ENCODE measurements around the gene KRT83. TPM values are rescaled to one million over a fixed set of nuclear protein-coding genes. Genes with fewer than 3 reads are reported as not detected.
"Not testable (repeated sequence)": the region's sequence is repeated elsewhere in the genome, so short reads cannot be mapped to it uniquely, and the experiment has no call there.

KRT83 gene
- total RNA-seq, 1 donor: not detected

DNA sequence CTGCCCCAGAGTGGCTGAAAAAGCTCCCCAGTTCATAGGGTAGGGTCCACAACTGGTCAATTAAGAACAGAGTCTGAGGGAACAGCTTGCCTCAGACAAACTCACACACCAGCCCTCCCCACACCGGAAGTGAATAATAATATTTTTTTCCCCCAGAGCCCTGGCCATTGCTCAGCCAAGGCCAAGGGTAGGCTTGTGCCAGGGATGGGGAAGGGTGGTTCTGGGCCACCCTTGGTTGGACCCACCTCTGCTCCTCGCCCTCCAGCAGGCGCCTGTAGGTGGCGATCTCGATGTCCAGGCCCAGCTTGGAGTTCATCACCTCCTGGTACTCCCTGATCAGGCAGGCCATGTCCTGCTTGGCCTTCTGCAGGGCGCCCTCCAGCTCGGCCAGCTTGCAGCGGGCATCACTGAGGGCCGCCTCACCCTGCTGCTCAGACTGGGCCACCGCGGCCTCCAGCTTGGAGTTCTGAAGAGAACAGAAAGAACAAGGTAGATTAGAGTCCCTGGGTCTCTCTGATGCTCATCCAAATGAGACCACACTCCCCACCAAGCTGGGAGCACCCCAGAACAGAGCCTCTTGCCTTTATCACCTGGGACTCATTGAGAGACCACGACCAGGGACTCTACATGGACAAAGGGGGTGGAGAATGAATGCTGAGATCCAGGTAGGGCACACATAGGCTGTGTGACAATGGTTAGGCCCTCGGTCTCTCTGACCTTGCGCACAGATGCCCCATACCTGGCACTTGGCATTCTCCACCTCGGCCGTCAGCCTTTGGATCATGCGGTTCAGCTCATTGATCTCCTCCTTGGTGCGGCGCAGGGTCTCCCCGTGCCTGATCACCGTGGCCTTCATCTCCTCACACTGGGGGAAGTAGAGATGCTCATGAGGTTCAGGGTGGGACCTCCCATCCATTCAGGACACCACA lies 34.1 kb downstream of the KRT83 start:
- peak; percentile 13 for TF ChIP-seq CTCF (IDR thresholded peaks at IDR 0.05; ENCODE audit: extremely low read depth, low read depth, low read length)
- H3K4me2 ChIP-seq (ENCODE audit: insufficient read depth, low read length); DNase-seq (ENCODE audit: insufficient read length, low spot score, missing footprints); H2AFZ ChIP-seq (ENCODE audit: low read length); H3K9me3 ChIP-seq (ENCODE audit: low read depth, low read length); H3K36me3 ChIP-seq (ENCODE audit: insufficient read depth, low read length); H3K79me2 ChIP-seq (ENCODE audit: insufficient read depth, low read length); H3K4me3 ChIP-seq (ENCODE audit: insufficient read depth, low read length); H3K27me3 ChIP-seq (ENCODE audit: insufficient read depth, low read length); H4K20me1 ChIP-seq (ENCODE audit: insufficient read depth, low read length): not testable (repeated sequence)
- H3K27ac ChIP-seq (ENCODE audit: low read depth, low read length): peak overlapping the region; percentile 56
- peaks cover 18% of the 10 kb centered on the region for H3K4me1 ChIP-seq (ENCODE audit: insufficient read depth, low read length)

- H3K27ac ChIP-seq (ENCODE audit: low read depth, low read length): peak overlapping the region; percentile 68
- no peak overlapping the region for H3K4me3 ChIP-seq (ENCODE audit: insufficient read depth, low read length)
- H3K9me3 ChIP-seq (ENCODE audit: low read depth, low read length): no peaks in the 10 kb centered on the region
- no peaks in the 10 kb centered on the region for H3K79me2 ChIP-seq (ENCODE audit: insufficient read depth, low read length)
- no peak overlapping the region for H3K4me2 ChIP-seq (ENCODE audit: insufficient read depth, low read length)
- no peaks in the 10 kb centered on the region for H3K36me3 ChIP-seq (ENCODE audit: insufficient read depth, low read length)
- H4K20me1 ChIP-seq (ENCODE audit: insufficient read depth, low read length): no peaks in the 10 kb centered on the region
- peaks cover 29% of the 10 kb centered on the region for H3K4me1 ChIP-seq (ENCODE audit: insufficient read depth, low read length)
- no peak for TF ChIP-seq CTCF (IDR thresholded peaks at IDR 0.05; ENCODE audit: extremely low read depth, low read depth, low read length)
- H3K27me3 ChIP-seq (ENCODE audit: insufficient read depth, low read length): no peaks in the 10 kb centered on the region
- H2AFZ ChIP-seq (ENCODE audit: low read length): no peak overlapping the region
- no peak for DNase-seq (ENCODE audit: insufficient read length, low spot score, missing footprints)
Measured at GRCh38 chr12:52285851-52286530, 35.2 kb downstream of the KRT83 start.

DNA sequence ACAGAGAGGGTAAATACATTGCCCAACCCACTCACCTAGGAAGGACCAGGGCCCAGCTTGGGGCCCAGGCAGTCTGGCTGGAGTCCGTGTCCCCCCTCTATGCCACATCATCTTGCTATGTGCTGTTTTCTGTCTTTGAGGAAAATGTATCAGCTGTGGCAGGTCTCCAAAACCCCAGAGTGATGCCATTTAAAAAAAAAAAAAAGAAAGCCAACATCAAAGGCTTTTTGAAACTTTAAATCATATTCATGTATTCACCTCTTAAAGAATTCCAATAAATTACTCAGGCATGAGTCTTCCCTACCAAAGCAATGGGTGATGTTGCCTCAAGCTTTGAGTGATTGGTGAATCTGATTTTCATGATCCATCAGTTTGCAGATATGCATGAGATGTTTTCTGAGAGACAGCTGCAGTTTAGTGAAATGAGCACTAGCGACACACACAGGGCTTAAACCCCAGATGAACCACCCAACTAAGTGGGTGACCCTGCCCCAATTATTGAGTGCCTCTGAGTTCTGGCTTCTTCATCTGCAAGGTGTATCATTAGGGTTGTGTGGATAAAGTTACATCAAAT lies 35.9 kb downstream of the KRT83 start:
- no peak for TF ChIP-seq CTCF (IDR thresholded peaks at IDR 0.05; ENCODE audit: extremely low read depth, low read depth, low read length)
- Histone ChIP-seq H2AFZ (ENCODE audit: low read length) (no peak overlapping the region), H3K4me3 (ENCODE audit: insufficient read depth, low read length) (no peak overlapping the region), H3K4me1 (ENCODE audit: insufficient read depth, low read length) (peaks cover 35% of the 10 kb centered on the region), H3K27ac (ENCODE audit: low read depth, low read length) (peak overlapping the region; percentile 78), H3K27me3 (ENCODE audit: insufficient read depth, low read length) (no peaks in the 10 kb centered on the region), H4K20me1 (ENCODE audit: insufficient read depth, low read length) (no peaks in the 10 kb centered on the region), H3K36me3 (ENCODE audit: insufficient read depth, low read length) (no peaks in the 10 kb centered on the region), H3K9me3 (ENCODE audit: low read depth, low read length) (no peaks in the 10 kb centered on the region), H3K4me2 (ENCODE audit: insufficient read depth, low read length) (no peak overlapping the region), H3K79me2 (ENCODE audit: insufficient read depth, low read length) (no peaks in the 10 kb centered on the region)
- peak; percentile 97 for DNase-seq (ENCODE audit: insufficient read length, low spot score, missing footprints)
